Measurements from ENCODE around the gene ADAMTS19. TPM values are rescaled to one million over a fixed set of nuclear protein-coding genes. Genes with fewer than 3 reads are reported as not detected.
A peak's percentile ranks its signal among the peaks of the same experiment; 100 is the strongest.

The ADAMTS19 gene
- total and polyA plus RNA-seq, 8 donors = 0.12 to 1.7 (median 0.35) TPM

GRCh38 chr5:129461711-129462332 lies 1.7 kb downstream of the ADAMTS19 start:
- TF ChIP-seq, protein P1, sequence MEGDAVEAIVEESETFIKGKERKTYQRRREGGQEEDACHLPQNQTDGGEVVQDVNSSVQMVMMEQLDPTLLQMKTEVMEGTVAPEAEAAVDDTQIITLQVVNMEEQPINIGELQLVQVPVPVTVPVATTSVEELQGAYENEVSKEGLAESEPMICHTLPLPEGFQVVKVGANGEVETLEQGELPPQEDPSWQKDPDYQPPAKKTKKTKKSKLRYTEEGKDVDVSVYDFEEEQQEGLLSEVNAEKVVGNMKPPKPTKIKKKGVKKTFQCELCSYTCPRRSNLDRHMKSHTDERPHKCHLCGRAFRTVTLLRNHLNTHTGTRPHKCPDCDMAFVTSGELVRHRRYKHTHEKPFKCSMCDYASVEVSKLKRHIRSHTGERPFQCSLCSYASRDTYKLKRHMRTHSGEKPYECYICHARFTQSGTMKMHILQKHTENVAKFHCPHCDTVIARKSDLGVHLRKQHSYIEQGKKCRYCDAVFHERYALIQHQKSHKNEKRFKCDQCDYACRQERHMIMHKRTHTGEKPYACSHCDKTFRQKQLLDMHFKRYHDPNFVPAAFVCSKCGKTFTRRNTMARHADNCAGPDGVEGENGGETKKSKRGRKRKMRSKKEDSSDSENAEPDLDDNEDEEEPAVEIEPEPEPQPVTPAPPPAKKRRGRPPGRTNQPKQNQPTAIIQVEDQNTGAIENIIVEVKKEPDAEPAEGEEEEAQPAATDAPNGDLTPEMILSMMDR (IDR thresholded peaks at IDR 0.05) = no peak
- ATAC-seq (no peak), DNase-seq (no peak)
- Histone ChIP-seq H3K27me3 (peaks cover 32 to 57% of the 10 kb centered on the region in 2 donors), H3K27ac (no peak overlapping the region), H3K4me1 (peaks cover 0 to 11% of the 10 kb centered on the region in 2 donors), H3K9me3 (no peaks in the 10 kb centered on the region), H3K36me3 (no peaks in the 10 kb centered on the region), H3K4me3 (peak overlapping the region in 1 of 2 donors; percentile 26)
- intact Hi-C loops (cut with DNase I) = no loop called here

DNA sequence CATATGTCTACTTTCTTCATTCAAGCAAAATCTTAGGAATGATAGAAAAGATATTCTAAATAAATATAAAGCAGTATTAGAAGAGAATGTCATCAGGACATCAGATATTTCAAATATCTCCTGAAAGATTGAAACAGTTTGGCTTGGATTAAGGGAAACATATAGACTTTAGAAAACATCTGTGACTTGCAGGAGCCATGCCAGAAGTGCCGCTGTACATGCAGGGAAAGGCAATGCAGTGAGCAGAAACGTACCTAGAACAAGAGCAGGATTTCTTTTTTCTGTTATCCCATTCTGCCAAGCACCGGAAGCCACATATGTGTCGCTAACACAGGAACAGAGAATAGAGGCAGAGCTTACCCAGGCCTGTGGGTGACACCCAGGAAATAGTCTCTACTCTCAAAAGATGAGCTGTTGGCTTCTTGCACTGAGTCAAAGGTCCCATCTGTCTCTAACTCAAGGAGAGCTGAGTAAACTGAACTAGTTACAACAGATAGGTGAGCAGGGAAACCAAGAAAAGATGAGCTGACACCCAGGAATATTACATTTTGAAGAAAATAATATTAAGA lies 5.8 kb downstream of the ADAMTS19 start:
- ATAC-seq = no peak
- intact Hi-C loops (cut with DNase I) = no loop called here
- H3K4me3 ChIP-seq = no peak overlapping the region
- H3K4me1 ChIP-seq = peaks cover 0 to 8% of the 10 kb centered on the region in 2 donors
- H3K27me3 ChIP-seq = peaks cover 16 to 29% of the 10 kb centered on the region in 2 donors
- no peaks in the 10 kb centered on the region for H3K36me3 ChIP-seq
- H3K9me3 ChIP-seq = no peaks in the 10 kb centered on the region
- DNase-seq = no peak
- no peak overlapping the region for H3K27ac ChIP-seq
- TF ChIP-seq, protein P1 (IDR thresholded peaks at IDR 0.05) = no peak

- DNase-seq = no peak
- H3K27me3 ChIP-seq = no peaks in the 10 kb centered on the region
- no peak overlapping the region for H3K4me3 ChIP-seq
- ATAC-seq = no peak
- TF ChIP-seq, protein P1 (IDR thresholded peaks at IDR 0.05) = no peak
- no peaks in the 10 kb centered on the region for H3K9me3 ChIP-seq
- intact Hi-C loops (cut with DNase I) = no loop called here
- H3K27ac ChIP-seq = no peak overlapping the region
- H3K36me3 ChIP-seq = no peaks in the 10 kb centered on the region
- no peaks in the 10 kb centered on the region for H3K4me1 ChIP-seq
These were observed 14.4 kb downstream of the ADAMTS19 start for GRCh38 chr5:129474544-129474943.

- Histone ChIP-seq H3K27me3 (no peaks in the 10 kb centered on the region), H3K36me3 (no peaks in the 10 kb centered on the region), H3K27ac (no peak overlapping the region), H3K4me1 (no peaks in the 10 kb centered on the region), H3K4me3 (no peak overlapping the region), H3K9me3 (no peaks in the 10 kb centered on the region)
- TF ChIP-seq, protein P1 (IDR thresholded peaks at IDR 0.05) = no peak
- no peak for ATAC-seq
- intact Hi-C loops (cut with DNase I) = no loop called here
- DNase-seq = no peak
These were observed 16.7 kb downstream of the ADAMTS19 start for GRCh38 chr5:129476751-129477150.

GRCh38 chr5:129477532-129477931 lies 17.4 kb downstream of the ADAMTS19 start:
- TF ChIP-seq, protein P1 (IDR thresholded peaks at IDR 0.05) = no peak
- intact Hi-C loops (cut with DNase I) = no loop called here
- DNase-seq (no peak), ATAC-seq (no peak)
- Histone ChIP-seq H3K27ac (no peak overlapping the region), H3K9me3 (no peaks in the 10 kb centered on the region), H3K27me3 (no peaks in the 10 kb centered on the region), H3K4me1 (no peaks in the 10 kb centered on the region), H3K4me3 (no peak overlapping the region), H3K36me3 (no peaks in the 10 kb centered on the region)
